Neural crest cell (in vitro differentiated cells): ENCODE data around the gene CFHR3. TPM values are rescaled to one million over a fixed set of nuclear protein-coding genes. Genes with fewer than 3 reads are reported as not detected.
"Not testable (repeated sequence)": the region's sequence is repeated elsewhere in the genome, so short reads cannot be mapped to it uniquely, and the experiment has no call there.

Source experiments
- DNase-seq: peaks from one replicate; pipeline ENCODE4 v3.0.0; 2021; ENCODE audit warnings: low read depth, mixed read lengths, low spot score
- H3K27ac Mint-ChIP-seq: one replicate; pipeline ENCODE4 v1.8.0; 2021; ENCODE audit warnings: mild to moderate bottlenecking, mixed read lengths; ENCODE audit not compliant: unreplicated experiment
- H3K27me3 Mint-ChIP-seq: 2 replicates; pipeline ENCODE4 v1.8.0; 2021; ENCODE audit warnings: low read depth, mild to moderate bottlenecking, mixed read lengths
- H3K36me3 Mint-ChIP-seq: 2 replicates; pipeline ENCODE4 v1.8.0; 2021; ENCODE audit warnings: low read depth, mild to moderate bottlenecking, mixed read lengths
- H3K4me1 Mint-ChIP-seq: 2 replicates; pipeline ENCODE4 v1.8.0; 2021; ENCODE audit warnings: mixed read lengths
- H3K4me3 Mint-ChIP-seq: one replicate; pipeline ENCODE4 v1.8.0; 2021; ENCODE audit warnings: mild to moderate bottlenecking, mixed read lengths
- H3K9me3 Mint-ChIP-seq: 2 replicates; pipeline ENCODE4 v1.8.0; 2021; ENCODE audit warnings: mixed read lengths
- total RNA-seq: library from RNA; stranded (reverse); gene quantifications from 2 replicates; pipeline ENCODE4 v1.2.1, GENCODE V29; 2021
- TF ChIP-seq, protein P1 (sequence below): fragments of 200-600 bp; sonication (generic); conservative IDR thresholded peaks from 2 replicates; pipeline ENCODE4 v1.5.0; 2021; ENCODE audit warnings: antibody characterized with exemption, mild to moderate bottlenecking

Gene CFHR3
- total RNA-seq, 1 donor from 2014 or later: 0.86 TPM

DNA sequence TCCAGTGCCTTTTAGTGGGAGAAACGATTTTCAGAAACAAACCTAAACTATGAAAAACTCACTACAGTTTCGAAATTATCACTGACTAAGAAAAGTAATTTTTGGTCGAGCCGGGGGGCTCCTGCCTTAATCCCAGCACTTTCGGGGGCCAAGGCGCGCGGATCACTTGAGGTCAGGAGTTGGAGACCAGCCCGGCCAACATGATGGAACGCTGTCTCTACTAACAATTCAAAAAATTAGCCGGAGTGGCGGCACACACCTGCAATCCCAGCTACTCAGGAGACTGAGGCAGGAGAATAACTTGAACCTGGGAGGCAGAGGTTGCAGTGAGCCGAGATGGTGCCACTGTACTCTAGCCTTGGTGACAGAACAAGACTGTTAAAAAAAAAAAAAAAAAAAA is 3.0 kb downstream of the CFHR3 start:
- Mint-ChIP-seq H3K36me3 (no peaks in the 10 kb centered on the region), H3K27ac (no peak overlapping the region), H3K27me3 (no peaks in the 10 kb centered on the region), H3K9me3 (no peaks in the 10 kb centered on the region), H3K4me3 (no peak overlapping the region), H3K4me1 (no peaks in the 10 kb centered on the region)
- TF ChIP-seq, protein P1, sequence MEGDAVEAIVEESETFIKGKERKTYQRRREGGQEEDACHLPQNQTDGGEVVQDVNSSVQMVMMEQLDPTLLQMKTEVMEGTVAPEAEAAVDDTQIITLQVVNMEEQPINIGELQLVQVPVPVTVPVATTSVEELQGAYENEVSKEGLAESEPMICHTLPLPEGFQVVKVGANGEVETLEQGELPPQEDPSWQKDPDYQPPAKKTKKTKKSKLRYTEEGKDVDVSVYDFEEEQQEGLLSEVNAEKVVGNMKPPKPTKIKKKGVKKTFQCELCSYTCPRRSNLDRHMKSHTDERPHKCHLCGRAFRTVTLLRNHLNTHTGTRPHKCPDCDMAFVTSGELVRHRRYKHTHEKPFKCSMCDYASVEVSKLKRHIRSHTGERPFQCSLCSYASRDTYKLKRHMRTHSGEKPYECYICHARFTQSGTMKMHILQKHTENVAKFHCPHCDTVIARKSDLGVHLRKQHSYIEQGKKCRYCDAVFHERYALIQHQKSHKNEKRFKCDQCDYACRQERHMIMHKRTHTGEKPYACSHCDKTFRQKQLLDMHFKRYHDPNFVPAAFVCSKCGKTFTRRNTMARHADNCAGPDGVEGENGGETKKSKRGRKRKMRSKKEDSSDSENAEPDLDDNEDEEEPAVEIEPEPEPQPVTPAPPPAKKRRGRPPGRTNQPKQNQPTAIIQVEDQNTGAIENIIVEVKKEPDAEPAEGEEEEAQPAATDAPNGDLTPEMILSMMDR: no peak
- DNase-seq: no peak

DNA sequence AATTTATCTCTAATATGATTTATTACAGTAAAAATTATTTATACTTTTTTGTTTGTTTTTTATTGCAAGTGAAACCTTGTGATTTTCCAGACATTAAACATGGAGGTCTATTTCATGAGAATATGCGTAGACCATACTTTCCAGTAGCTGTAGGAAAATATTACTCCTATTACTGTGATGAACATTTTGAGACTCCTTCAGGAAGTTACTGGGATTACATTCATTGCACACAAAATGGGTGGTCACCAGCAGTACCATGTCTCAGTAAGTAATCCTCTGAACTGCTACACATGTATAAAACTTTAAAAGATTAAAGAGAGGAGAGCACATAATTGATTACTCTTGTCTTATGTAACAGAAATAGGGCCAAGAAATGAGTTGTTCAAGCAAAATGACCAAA is 4.5 kb downstream of the CFHR3 start:
- Mint-ChIP-seq H3K27ac (no peak overlapping the region), H3K9me3 (no peaks in the 10 kb centered on the region), H3K36me3 (no peaks in the 10 kb centered on the region), H3K4me1 (no peaks in the 10 kb centered on the region), H3K4me3 (no peak overlapping the region), H3K27me3 (no peaks in the 10 kb centered on the region)
- DNase-seq: no peak
- TF ChIP-seq, protein P1: peak; percentile 40

DNA sequence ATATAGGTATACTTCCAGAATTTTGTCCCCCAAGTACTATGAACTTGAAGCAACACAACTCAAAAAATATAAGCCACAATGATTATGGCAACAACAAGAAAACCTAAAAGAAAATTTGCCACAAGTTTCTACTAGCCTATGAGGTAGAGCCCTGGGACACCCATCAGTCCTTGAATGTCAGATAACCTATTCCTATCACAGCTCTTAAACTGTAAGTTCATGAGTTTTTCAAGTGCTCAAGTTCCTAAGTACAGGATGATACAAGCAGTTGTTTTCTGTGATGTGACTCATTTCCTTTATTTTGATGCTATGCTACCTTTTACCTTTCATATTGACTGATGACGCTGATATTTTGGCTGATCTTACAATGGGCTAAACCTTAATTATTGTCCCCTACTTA is 16.6 kb downstream of the CFHR3 start:
- not testable (repeated sequence) for DNase-seq, H3K27me3 Mint-ChIP-seq, H3K36me3 Mint-ChIP-seq, H3K27ac Mint-ChIP-seq, H3K4me3 Mint-ChIP-seq, H3K9me3 Mint-ChIP-seq
- H3K4me1 Mint-ChIP-seq: peaks cover 12% of the 10 kb centered on the region

DNA sequence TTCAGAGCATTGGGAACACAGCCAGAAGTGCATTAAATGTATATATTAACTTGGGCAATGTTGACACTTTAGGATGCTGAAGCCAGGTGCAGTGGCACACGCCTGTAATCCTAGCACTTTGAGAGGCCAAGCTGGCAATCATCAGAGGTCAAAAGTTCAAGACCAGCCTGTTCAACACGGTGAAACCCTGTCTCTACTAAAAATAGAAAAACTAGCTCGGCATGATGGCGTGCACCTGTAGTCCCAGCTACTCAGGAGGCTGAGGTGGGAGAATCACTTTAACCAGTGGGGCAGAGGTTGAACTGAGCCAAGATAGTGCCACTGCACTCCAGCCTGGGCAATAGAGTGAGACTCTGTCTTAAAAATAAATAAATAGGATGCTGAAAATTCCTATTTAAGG is 19.5 kb downstream of the CFHR3 start:
- not testable (repeated sequence) for DNase-seq, H3K9me3 Mint-ChIP-seq, H3K27ac Mint-ChIP-seq, H3K36me3 Mint-ChIP-seq, H3K4me1 Mint-ChIP-seq, H3K4me3 Mint-ChIP-seq, H3K27me3 Mint-ChIP-seq

DNA sequence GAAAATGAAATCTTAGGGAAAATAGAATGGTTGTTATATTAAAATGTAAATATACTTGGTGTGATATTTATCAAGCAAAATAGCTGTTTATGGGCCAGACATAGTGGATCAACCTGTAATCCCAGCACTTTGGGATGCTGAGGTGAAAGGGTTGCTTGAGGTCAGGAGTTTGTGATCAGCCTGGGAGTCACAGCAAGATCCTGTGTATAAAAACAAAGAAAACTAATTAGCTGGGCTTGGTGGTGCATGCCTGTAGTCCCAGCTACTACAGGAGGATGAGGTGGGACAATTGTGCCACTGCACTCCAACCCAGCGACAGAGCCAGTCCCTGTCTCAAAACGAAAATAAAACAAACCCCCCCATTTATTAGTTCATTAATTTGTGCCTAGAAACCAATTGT is 23.3 kb downstream of the CFHR3 start:
- Mint-ChIP-seq H3K4me3 (no peak overlapping the region), H3K27ac (no peak overlapping the region), H3K9me3 (peaks cover 6% of the 10 kb centered on the region), H3K36me3 (peaks cover 4% of the 10 kb centered on the region), H3K4me1 (no peaks in the 10 kb centered on the region), H3K27me3 (no peaks in the 10 kb centered on the region)
- DNase-seq: no peak
- TF ChIP-seq, protein P1: no peak

DNA sequence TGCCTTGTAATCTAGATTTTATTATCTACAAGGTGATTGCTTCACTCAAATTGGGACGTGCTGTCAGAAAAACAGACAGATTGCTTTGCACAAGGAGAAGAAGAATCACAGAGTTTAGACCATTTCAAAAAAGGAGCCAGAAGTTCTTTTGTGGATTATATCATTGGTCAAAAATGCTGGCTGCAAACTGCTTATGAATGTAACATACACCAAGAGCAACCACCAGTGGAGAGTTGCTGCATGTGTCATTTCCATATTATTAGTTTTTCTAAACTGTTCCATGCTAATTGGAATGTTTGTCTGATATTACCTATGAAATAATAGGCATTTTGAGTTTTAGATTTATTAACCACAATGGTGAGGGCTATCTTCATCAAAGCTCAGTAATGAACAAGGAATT is 27.3 kb downstream of the CFHR3 start:
- not testable (repeated sequence) for DNase-seq, H3K27me3 Mint-ChIP-seq, H3K9me3 Mint-ChIP-seq, H3K27ac Mint-ChIP-seq, H3K36me3 Mint-ChIP-seq, H3K4me1 Mint-ChIP-seq, H3K4me3 Mint-ChIP-seq

DNA sequence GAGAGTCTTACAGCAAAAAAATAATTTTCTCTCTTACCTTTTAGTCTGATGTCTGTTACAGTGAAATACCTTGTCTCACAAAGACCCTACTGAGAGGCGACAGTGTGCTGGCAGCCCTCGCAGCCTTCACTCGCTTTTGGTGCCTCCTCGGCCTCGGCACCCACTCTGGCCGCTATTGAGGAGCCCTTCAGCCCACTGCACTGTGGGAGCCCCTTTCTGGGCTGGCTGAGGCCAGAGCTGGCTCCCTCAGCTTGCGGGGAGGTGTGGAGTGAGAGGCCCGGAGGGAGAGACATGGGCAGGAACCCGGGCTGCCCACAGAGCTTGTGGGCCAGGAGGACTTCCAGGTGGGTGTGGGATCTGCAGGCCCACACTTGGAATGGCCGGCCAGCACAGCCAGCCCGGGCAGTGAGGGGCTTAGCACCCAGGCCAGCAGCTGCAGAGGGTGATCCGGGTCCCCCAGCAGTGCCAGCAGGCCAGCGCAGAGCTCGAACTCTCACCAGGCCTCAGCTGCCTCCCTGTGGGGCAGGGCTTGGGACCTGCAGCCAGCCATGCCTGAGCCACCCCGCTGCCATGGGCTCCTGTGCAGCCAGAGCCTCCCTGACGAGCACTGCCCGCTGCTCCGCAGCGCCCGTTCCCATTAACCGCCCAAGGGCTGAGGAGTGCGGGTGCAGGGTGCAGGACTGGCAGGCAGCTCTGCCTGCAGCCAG is 34.0 kb downstream of the CFHR3 start:
- H3K27ac Mint-ChIP-seq: no peak overlapping the region
- TF ChIP-seq, protein P1: no peak

DNA sequence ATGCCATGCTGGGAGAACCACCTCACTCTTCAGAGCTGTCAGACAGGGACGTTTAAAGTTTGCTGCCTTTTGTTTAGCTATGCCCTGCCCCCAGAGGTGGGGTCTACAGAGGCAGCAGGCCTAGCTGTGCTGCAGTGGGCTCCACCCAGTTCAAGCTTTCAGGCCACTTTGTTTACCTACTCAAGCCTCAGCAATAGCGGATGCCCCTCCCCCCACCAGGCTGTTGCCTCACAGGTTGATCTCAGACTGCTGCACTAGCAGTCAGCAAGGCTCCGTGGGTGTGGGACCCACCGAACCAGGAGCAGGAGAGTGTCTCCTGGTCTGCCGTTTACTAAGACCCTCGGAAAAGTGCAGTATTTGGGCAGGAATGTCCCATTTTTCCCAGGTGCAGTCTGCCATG is 42.8 kb downstream of the CFHR3 start:
- not testable (repeated sequence) for DNase-seq, H3K27me3 Mint-ChIP-seq, H3K9me3 Mint-ChIP-seq, H3K4me1 Mint-ChIP-seq, H3K4me3 Mint-ChIP-seq, H3K27ac Mint-ChIP-seq, H3K36me3 Mint-ChIP-seq

More for the DNA sequence above, 34.0 kb downstream of the CFHR3 start:
- Mint-ChIP-seq H3K4me1 (no peaks in the 10 kb centered on the region), H3K9me3 (no peaks in the 10 kb centered on the region), H3K36me3 (no peaks in the 10 kb centered on the region), H3K27me3 (no peaks in the 10 kb centered on the region), H3K4me3 (no peak overlapping the region)
- DNase-seq: no peak

DNA sequence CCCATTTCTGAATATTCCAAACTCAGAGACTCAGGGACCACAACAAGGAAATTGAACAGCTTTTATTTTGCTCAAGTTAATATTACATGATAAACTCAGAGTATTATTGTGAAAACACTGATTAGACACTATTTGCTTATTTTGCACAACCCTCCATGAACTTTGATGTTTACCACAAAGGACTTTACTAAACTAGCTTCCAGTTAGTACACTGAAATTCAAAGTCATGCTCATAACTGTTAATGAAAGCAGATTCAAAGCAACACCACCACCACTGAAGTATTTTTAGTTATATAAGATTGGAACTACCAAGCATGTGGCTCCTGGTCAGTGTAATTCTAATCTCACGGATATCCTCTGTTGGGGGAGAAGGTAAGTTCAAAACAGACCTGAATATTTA is 44.9 kb downstream of the CFHR3 start, which contains the start of gene CFHR1:
CFHR1 (plus strand) TSS at position 201 of the 400 bp plus-strand sequence; CDS start at position 315, 114 bp downstream.
- H3K27ac Mint-ChIP-seq, H3K4me1 Mint-ChIP-seq, H3K27me3 Mint-ChIP-seq, DNase-seq, H3K36me3 Mint-ChIP-seq, H3K9me3 Mint-ChIP-seq, H3K4me3 Mint-ChIP-seq: not testable (repeated sequence)
